HG03159 (cell line): ENCODE data around the gene TEP1.
"Not testable (repeated sequence)": the region's sequence is repeated elsewhere in the genome, so short reads cannot be mapped to it uniquely, and the experiment has no call there.

Experiments
- ATAC-seq: cut with Tn5 transposase; IDR thresholded peaks from one replicate; pipeline ENCODE4 v1.9.1; 2021; ENCODE audit warnings: mild to moderate bottlenecking, moderate library complexity; ENCODE audit not compliant: unreplicated experiment

TEP1 gene

DNA sequence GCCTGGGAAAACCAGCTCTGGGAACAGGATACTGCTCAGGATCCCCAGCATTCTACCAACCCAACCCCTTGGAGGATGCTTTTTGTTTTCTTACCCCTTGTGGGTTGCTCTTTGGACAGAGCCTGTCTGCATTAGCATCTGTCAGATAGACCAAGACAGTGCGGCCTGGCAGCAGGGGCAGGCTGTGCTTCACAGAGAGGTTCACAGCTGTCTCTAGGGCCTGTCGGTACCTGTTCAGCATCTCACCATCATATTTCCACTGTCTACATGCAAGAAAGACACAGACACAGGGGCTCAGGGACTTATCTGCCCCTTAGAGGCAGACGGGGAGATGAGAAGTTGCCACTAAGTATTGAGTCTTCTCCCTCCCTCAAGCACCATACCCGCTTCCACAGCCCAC lies 21.8 kb downstream of the TEP1 start:
- ATAC-seq, result no peak

- ATAC-seq, result no peak
Measured at GRCh38 chr14:20388159-20388558, 25.1 kb downstream of the TEP1 start.

GRCh38 chr14:20387576-20387975 lies 25.7 kb downstream of the TEP1 start:
- no peak for ATAC-seq

- no peak for ATAC-seq
Measured at GRCh38 chr14:20386276-20386855, 26.9 kb downstream of the TEP1 start.

DNA sequence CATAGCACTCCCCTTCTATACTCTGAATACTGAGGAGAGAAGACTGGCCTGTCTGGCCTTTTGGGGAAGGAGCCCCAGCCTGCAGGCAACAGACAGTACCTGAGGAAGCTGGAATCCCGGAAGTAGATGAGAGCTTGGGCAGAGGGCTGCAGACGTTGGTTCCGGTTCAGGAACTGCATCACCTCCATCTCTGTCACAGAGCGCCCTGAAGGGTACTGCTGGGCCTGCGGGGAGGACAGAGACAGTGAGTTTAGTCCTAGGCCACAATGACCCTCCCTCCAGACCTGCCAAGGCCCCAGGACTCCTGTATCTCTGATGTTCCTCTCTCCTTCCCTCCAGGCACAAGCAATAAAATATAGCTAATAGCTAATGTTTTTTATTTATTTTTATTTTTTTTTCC lies 28.4 kb downstream of the TEP1 start:
- no peak for ATAC-seq

GRCh38 chr14:20384321-20384720 lies 29.0 kb downstream of the TEP1 start:
- ATAC-seq, result no peak

DNA sequence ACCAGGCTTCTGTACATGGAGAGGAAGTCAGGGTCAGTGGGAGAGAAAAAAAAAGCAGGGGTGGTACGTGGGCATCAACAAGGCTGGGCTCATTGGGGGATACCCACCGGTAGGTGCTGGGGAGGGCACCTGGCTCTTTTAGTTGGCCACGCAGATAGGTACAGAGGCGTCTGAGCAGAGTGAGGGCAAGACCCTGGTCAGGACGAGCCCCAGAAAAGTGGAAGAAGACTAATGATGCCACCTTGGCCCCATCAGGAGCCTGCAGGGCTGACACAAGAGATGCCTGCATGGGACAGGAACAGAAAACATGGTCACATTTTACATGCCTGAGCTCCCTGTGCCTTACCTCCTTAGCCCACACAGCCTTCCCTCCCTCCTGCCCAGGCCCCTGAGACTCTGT lies 29.7 kb downstream of the TEP1 start:
- ATAC-seq, result no peak

DNA sequence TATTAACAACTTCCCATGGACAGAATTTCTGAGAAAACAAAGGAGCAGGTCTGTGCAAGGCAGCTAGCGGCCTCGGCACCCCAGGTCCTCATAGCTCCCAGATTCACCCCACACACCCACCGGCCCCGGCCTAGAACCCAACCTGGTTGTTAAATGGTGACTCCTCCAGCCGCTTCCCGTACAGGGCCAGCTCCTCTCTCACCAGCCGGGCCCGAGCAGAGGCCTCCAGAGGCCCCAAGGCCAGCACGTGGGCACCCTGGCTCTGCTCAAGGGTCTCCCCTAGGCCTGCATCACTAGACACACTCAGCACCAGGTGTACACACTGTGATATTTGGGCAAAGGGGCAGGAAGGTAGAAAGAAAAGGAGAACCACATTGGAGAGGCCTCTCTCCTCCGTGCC lies 30.3 kb downstream of the TEP1 start:
- no peak for ATAC-seq

DNA sequence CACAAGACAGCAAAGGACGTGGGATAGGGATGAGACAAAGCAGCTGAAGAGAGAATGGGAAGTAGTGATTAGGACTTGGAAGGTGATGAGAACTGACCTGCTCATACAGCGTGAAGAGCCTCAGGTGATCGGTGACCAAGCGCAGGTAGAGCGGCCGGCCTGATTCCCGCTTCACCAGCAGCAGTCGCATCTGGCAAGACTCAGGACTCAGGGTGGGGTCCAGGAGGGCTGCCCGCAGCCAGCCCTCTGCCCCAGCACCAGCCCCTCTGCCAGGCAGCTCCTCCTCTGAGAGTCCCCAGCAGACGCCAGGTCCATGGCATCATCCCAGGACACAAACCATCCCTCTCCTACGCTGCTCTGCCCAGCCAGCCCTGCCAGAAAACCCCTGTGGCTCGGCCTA lies 30.8 kb downstream of the TEP1 start:
- no peak for ATAC-seq

DNA sequence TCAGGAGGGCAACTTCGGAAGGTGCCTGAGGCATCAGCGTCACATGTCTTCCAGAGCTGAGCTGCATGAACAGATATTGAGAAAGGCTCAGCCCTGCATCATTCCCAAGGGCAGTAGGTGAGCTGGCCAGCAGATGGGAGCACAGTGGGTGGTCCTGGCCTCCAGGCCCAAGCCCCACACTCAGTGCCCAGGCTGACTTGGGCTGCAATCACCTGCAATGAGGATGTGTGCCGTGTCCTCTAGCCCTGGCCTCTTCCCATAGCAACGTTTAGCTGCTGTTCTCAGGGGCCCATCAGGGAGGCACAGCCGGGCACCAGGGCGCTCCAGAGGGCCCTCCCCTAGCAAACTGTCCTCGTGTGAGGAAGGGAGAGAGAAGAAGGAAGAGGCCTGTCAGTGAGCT lies 32.0 kb downstream of the TEP1 start:
- ATAC-seq, result no peak

- no peak for ATAC-seq
Measured at GRCh38 chr14:20380681-20381080, 32.6 kb downstream of the TEP1 start.

GRCh38 chr14:20379743-20380142 lies 33.6 kb downstream of the TEP1 start:
- ATAC-seq, result no peak

GRCh38 chr14:20377171-20377570 lies 36.1 kb downstream of the TEP1 start:
- no peak for ATAC-seq

GRCh38 chr14:20376071-20376588 lies 37.2 kb downstream of the TEP1 start:
- no peak for ATAC-seq

DNA sequence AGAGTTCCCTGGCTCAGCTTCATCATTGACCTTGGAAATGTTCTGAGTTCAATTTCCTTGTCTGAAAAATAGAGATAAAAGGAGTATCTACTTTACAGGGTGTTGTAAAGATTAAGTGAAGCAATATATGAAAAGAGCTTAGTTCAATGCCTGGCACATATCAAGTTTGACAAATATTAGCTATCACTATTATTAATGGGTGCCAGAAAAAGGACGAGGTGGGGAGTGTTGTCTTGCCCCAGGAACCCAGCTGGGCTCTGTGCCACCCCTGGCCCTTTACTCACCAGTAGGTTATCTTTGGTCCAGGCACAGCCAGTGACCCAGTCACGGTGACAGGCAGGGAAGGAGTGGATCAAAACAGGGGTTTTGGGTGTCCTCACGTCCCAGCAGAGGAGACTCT lies 37.8 kb downstream of the TEP1 start:
- ATAC-seq, result no peak

DNA sequence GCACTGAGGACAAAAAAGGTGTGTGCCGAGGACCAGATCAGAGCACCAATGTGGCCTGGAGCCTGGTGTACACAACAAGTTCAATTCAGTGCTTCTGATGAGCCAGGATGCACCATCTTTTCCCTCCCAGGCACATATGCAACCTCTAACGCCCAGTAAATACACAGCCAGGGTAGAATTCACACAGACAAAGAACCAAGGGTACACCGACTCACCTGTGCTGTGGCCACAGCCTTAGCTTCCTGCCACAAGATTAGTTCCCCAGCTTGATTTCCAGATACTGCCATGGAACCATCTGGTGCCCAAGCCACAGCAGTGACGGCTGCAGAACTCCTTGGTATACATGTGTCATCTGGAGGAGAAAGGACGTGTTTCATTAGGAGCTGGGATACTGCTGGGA lies 40.5 kb downstream of the TEP1 start:
- ATAC-seq, result no peak

DNA sequence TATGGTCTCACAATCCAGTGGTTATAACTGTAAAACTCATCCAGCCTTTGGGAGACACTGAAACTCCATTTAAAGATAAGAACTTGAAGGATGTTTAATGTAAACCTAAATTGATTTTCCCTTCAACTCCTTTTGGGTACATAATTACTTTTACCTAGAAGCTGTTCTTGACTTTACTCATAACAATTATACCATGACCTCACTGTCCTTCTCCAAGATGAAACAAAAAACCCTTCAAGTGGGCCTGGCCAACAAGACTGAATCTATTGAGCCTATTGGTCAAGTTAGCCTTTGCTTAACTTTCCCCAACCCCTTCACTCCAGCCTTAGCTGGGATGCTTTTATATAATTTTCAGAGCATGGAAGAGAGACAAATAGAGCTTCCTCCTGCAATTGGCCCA lies 47.4 kb downstream of the TEP1 start:
- ATAC-seq, result no peak

DNA sequence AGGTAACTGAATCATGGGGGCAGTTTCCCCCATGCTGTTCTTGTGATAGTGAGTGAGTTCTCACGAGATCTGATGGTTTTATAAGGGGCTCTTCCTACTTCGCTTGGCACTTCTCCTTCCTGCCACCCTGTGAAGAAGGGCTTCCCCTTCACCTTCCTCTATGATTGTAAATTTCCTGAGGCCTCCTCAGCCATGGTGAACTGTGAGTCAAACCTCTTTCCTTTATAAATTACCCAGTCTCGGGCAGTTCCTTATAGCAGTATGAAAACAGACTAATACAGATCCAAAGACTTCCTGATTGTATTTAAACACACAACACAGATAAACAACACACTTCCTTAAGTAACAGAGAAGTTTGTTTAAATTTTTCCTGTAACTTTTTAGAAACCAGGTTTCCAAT lies 54.8 kb downstream of the TEP1 start:
- not testable (repeated sequence) for ATAC-seq

DNA sequence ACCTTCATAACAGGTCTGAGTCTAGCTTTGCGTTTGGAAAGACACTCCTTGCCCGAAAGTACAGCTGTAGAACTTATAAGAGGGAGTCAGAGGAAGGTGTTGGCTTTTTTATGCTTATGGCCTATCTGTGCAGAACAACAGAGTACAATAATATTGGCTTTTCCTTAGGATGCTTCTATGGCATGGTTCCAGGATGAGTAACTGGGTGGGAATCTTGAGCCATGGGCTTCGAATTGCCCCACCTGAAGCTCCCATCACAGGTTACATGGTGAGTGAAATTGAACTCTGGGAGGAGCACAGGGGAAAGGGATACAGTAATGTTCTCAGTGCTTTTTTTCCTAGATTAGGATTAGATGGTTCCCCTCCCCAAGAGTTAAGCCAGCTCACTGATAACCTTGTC lies 56.9 kb downstream of the TEP1 start:
- no peak for ATAC-seq

GRCh38 chr14:20350860-20351259 lies 62.4 kb downstream of the TEP1 start:
- no peak for ATAC-seq

DNA sequence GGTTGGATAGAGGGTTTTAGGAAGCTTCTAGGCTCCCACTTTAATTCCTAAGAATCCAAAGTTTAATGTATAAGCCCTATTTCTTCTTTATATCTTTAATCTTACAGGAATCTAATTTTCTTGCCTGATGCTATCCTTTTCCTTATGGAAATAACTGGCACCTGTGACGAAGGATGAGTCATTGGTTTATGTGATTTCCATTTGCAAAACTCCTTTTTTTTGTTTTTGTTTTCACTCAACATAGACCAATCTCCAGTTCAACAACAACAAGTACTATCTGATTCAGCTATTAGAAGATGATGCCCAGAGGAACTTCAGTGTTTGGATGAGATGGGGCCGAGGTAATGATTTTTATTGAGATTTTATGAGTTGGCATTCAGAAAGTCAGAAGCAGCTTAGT lies 63.0 kb downstream of the TEP1 start:
- no peak for ATAC-seq

DNA sequence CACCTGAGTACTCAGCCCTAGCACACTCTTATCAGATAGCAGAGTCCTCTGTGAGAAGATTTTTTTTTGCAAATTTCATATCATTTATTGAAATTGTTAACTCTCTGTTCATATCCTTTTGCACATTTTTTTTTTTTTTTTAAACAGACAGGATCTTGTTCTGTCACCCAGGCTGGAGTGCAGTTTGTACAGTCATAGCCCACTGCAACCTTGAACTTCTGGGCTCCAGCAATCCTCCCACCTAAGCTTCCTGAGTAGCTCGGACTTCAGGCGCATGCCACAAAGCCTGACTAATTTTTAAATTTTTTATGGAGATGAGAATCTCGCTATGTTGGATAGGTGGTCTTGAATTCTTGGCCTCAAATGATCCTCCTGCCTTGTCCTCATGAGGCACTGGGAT lies 65.6 kb downstream of the TEP1 start:
- no peak for ATAC-seq

DNA sequence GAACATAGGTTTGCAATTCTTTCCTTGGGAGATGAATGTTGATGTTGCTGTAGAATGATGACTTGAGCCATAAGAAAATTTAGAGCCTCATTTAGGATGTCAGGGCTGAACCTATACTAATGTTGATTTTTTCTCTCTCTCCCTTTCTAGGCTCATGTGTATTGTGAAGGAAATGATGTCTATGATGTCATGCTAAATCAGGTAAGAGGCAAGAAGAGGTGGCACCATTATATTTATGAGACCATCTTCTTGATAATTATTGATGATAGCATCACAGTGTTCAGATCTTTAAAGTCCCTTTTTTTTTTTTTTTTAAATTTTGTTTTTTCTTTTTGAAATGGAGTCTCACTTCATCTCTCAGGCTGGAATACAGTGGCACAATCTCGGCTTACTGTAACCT lies 66.6 kb downstream of the TEP1 start:
- no peak for ATAC-seq
